ENCODE measurements around the gene RBP5.

GRCh38 chr12:7142809-7143465, 14.2 kb upstream of the RBP5 start:
- TF ChIP-seq CTCF (conservative IDR thresholded peaks at IDR 0.05; ENCODE audit: low read depth, low read length) (no peak), EZH2 (IDR thresholded peaks at IDR 0.05; ENCODE audit: low read length, unreplicated experiment) (no peak)
